ENCODE results near the gene SEL1L2. TPM values are rescaled to one million over a fixed set of nuclear protein-coding genes. Genes with fewer than 3 reads are reported as not detected.

Gene SEL1L2, protein sequence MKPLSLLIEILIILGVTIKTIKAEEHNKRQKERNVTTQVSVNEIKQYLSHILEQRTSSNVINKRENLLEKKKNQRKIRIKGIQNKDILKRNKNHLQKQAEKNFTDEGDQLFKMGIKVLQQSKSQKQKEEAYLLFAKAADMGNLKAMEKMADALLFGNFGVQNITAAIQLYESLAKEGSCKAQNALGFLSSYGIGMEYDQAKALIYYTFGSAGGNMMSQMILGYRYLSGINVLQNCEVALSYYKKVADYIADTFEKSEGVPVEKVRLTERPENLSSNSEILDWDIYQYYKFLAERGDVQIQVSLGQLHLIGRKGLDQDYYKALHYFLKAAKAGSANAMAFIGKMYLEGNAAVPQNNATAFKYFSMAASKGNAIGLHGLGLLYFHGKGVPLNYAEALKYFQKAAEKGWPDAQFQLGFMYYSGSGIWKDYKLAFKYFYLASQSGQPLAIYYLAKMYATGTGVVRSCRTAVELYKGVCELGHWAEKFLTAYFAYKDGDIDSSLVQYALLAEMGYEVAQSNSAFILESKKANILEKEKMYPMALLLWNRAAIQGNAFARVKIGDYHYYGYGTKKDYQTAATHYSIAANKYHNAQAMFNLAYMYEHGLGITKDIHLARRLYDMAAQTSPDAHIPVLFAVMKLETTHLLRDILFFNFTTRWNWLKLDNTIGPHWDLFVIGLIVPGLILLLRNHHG
- not detected for total RNA-seq
- not detected for polyA plus RNA-seq
- long read RNA-seq, donor 1, result 0 reads
- long read RNA-seq, donor 2, result 0 reads
- long read RNA-seq, donor 3, result 0 reads
- long read RNA-seq, donor 4, result 0 reads
- long read RNA-seq, donor 5, result 0 reads

DNA sequence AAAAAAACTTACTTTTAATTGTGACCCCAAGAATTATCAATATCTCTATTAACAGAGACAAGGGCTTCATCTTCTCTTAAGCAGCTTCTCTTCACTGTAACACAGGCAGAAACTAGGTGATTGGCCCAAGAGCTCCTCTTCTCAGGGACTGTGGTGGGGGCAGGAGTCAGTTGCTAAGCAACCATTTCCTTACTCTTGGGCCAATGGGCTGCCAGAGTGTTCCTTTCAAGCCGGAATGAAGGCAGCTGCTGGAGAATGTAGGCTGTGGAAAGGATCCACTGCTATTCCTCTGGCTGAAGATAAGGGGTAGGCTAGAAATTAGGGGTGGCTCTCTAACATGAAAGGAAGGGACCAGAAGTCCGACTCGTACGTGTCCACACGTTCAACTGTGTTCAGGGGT lies at the start of gene SEL1L2:
Gene SEL1L2, minus strand, starts transcription at position 150 of the 400 bp plus-strand sequence. Its CDS starts 80 bp downstream, at position 70.
- peaks cover 0 to 16% (median 3%) of the 10 kb centered on the region in 4 donors for H3K9me3 ChIP-seq (ENCODE audit: control insufficient read depth in 4 of 4, insufficient read depth in 3 of 4, low read length in 3 of 4)
- H3K4me3 ChIP-seq, result no peak within 1 kb of the TSS
- 34 to 50% methylated on average over 5 of the region's 5 CpGs for WGBS, 2 donors
- DNase-seq (peak in 1 of 3 donors; percentile 1), ATAC-seq (ENCODE audit: insufficient read depth, low FRiP score) (no peak)
- TF ChIP-seq, protein P1, sequence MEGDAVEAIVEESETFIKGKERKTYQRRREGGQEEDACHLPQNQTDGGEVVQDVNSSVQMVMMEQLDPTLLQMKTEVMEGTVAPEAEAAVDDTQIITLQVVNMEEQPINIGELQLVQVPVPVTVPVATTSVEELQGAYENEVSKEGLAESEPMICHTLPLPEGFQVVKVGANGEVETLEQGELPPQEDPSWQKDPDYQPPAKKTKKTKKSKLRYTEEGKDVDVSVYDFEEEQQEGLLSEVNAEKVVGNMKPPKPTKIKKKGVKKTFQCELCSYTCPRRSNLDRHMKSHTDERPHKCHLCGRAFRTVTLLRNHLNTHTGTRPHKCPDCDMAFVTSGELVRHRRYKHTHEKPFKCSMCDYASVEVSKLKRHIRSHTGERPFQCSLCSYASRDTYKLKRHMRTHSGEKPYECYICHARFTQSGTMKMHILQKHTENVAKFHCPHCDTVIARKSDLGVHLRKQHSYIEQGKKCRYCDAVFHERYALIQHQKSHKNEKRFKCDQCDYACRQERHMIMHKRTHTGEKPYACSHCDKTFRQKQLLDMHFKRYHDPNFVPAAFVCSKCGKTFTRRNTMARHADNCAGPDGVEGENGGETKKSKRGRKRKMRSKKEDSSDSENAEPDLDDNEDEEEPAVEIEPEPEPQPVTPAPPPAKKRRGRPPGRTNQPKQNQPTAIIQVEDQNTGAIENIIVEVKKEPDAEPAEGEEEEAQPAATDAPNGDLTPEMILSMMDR (IDR thresholded peaks at IDR 0.05; ENCODE audit: control extremely low read depth, extremely low read depth), result no peak
- H3K9ac ChIP-seq (ENCODE audit: insufficient read depth in 1 of 2, low read length in 2 of 2), result no peak within 1 kb of the TSS
- no peak within 1 kb of the TSS for H3K27ac ChIP-seq (ENCODE audit: low read depth in 1 of 2, low read length in 1 of 2)
- no peaks in the 10 kb centered on the region for H3K36me3 ChIP-seq (ENCODE audit: control insufficient read depth in 4 of 4, insufficient read depth in 4 of 4, low read length in 4 of 4)
- no peaks in the 10 kb centered on the region for H3K27me3 ChIP-seq (ENCODE audit: control insufficient read depth in 3 of 3, insufficient read depth in 3 of 3, low read length in 2 of 3)
- no peaks in the 10 kb centered on the region for H3K4me1 ChIP-seq (ENCODE audit: control insufficient read depth in 5 of 5, insufficient read depth in 5 of 5, low read length in 5 of 5)

DNA sequence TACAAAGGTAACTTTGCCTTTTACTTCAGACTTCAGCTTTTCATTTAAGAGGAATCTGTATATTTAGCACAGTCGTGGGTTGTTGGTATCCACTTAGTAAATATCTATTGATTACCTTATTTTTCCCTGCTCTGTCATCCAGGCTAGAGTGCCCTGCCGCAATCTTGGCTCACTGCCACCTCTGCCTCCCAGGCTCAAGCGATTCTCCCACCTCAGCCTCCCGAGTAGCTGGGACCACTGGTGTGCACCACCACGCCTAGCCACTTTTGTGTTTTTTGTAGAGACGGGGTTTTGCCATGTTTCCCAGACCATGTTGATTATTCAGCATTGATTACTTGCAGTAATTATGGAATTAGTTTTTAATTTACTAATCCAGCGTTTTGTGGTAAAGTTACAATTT lies 46.2 kb upstream of the SEL1L2 start:
- H3K36me3 ChIP-seq (ENCODE audit: control insufficient read depth in 4 of 4, insufficient read depth in 4 of 4, low read length in 4 of 4), result no peaks in the 10 kb centered on the region
- TF ChIP-seq, protein P1 (IDR thresholded peaks at IDR 0.05; ENCODE audit: control extremely low read depth, extremely low read depth), result no peak
- H3K9me3 ChIP-seq (ENCODE audit: control insufficient read depth in 4 of 4, insufficient read depth in 3 of 4, low read length in 3 of 4), result no peaks in the 10 kb centered on the region
- no peak overlapping the region for H3K4me3 ChIP-seq
- H3K27ac ChIP-seq (ENCODE audit: low read depth in 1 of 2, low read length in 1 of 2), result no peak overlapping the region
- DNase-seq (no peak), ATAC-seq (ENCODE audit: insufficient read depth, low FRiP score) (no peak)
- H3K9ac ChIP-seq (ENCODE audit: insufficient read depth in 1 of 2, low read length in 2 of 2), result no peak overlapping the region
- H3K4me1 ChIP-seq (ENCODE audit: control insufficient read depth in 5 of 5, insufficient read depth in 5 of 5, low read length in 5 of 5), result no peaks in the 10 kb centered on the region
- WGBS, 2 donors, result 93 to 95% methylated on average over 7 of the region's 7 CpGs
- no peaks in the 10 kb centered on the region for H3K27me3 ChIP-seq (ENCODE audit: control insufficient read depth in 3 of 3, insufficient read depth in 3 of 3, low read length in 2 of 3)

DNA sequence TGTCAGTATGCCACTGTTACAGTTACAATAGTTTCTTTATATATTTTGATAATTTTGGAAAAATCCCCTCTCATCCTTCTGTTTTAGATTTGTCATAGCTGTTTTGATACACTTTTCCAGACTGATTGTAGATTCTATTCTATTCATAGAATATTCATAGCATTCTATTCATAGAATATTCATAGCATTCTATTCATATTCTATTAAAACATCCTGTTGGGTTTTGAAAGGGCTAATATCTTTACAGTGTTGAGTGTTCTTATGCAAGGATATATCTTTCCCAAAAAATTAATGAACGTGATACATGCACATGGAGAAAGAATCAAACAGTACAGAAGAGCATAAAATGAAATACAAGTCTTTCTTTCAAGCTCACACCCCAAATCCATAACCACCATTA lies 42.9 kb upstream of the SEL1L2 start:
- Histone ChIP-seq H3K9ac (ENCODE audit: insufficient read depth in 1 of 2, low read length in 2 of 2) (no peak overlapping the region), H3K36me3 (ENCODE audit: control insufficient read depth in 4 of 4, insufficient read depth in 4 of 4, low read length in 4 of 4) (no peaks in the 10 kb centered on the region), H3K9me3 (ENCODE audit: control insufficient read depth in 4 of 4, insufficient read depth in 3 of 4, low read length in 3 of 4) (no peaks in the 10 kb centered on the region), H3K4me1 (ENCODE audit: control insufficient read depth in 5 of 5, insufficient read depth in 5 of 5, low read length in 5 of 5) (no peaks in the 10 kb centered on the region), H3K4me3 (no peak overlapping the region), H3K27me3 (ENCODE audit: control insufficient read depth in 3 of 3, insufficient read depth in 3 of 3, low read length in 2 of 3) (no peaks in the 10 kb centered on the region), H3K27ac (ENCODE audit: low read depth in 1 of 2, low read length in 1 of 2) (no peak overlapping the region)
- WGBS, 2 donors, result 81 to 86% methylated on average over 1 of the region's 1 CpG
- no peak for DNase-seq
- TF ChIP-seq, protein P1 (IDR thresholded peaks at IDR 0.05; ENCODE audit: control extremely low read depth, extremely low read depth), result no peak
- no peak for ATAC-seq (ENCODE audit: insufficient read depth, low FRiP score)
